GM18519 (cell line): ENCODE results near the gene PRDM13.
"Not testable (repeated sequence)": the region's sequence is repeated elsewhere in the genome, so short reads cannot be mapped to it uniquely, and the experiment has no call there.

Source experiments
- ATAC-seq: cut with Tn5 transposase; IDR thresholded peaks from one replicate; pipeline ENCODE4 v1.9.1; 2021; ENCODE audit warnings: mild to moderate bottlenecking, moderate library complexity; ENCODE audit not compliant: unreplicated experiment, low FRiP score

Gene PRDM13

DNA sequence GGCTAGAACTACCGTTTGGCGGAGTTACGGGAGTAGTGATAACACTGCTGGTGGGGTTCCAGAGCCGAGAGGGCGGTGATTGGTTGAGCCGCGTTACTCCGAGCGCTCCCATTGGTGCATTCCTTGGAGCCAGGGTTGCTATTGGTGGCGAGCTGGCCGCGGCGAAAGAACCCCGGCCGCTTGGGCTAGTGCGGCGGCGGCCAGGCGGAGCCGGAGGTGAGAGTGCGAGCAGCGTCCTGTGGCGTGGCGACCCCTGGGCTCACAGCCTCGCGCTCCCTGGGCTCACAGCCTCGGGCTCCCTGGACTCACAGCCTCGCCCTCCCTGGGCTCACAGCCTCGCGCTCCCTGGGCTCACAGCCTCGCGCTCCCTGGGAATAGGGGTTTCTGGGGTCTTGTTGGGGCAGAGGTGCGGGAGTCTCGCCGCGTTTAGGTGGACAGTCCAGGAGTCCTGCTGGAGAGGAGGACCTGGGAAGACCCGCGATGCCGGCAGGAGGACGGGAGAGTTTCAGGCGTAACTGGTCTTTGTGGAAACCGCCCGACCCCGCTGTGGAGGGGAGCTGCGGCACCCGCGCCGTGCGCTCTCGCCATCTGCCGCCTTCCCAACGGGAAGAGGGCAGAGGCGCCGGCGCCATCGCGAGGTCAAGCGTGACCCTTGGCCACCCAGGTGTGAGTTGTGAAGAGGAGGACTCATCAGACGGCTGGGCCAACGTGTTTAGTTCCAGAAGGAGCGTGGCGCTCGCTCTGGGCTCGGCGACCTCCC lies 12.2 kb downstream of the PRDM13 start:
- ATAC-seq: no peak

DNA sequence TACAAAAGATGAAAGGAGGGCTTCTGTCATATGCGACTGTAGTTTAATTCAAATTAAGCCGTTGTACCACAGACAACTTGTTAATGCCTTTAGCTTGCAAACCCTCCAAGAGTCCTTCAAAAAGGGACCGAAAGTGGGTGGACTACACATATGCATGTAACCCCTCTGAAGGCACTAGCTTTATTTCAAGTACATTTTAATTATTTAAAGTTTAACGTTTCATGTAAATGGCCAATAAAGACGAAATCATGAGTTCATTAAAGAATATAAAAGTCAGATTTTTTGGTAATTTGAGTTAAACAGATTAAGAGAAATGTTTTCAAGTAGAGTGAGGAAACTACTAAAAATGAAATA lies 12.8 kb downstream of the PRDM13 start:
- no peak for ATAC-seq

DNA sequence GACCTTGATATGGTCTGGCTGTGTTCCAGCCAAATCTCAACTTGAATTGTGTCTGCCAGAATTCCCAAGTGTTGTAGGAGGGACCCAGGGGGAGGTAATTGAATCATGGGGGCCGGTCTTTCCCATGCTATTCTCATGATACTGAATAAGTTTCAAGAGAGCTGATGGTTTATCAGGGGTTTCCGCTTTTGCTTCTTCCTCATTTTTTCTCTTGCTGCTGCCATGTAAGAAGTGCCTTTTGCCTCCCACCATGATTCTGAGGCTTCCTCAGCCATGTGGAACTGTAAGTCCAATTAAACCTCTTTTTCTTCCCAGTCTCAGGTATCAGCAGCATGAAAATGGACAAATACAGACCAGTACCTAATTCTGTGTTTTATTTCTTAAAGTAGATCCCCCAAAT lies 15.4 kb downstream of the PRDM13 start:
- ATAC-seq: not testable (repeated sequence)

DNA sequence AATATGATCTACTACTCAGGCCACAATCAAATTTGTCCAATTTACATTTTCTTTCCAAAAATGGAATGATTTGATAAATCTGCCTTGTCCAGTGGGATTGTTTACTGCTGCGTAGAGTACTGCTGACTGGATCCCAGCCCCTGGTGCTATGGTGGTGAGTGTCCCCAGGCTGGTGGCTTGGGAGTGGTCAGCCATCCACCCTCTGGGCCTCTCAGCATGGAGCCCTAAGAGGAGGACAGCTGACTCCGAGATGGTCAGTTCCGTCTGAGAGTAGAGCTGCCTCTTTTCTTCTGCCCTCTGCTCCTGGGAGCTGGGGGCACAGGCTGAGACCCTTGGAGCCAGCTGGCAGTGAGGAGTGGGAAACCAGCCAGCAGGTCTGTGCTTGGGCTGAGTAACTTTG lies 22.7 kb downstream of the PRDM13 start:
- ATAC-seq: no peak

DNA sequence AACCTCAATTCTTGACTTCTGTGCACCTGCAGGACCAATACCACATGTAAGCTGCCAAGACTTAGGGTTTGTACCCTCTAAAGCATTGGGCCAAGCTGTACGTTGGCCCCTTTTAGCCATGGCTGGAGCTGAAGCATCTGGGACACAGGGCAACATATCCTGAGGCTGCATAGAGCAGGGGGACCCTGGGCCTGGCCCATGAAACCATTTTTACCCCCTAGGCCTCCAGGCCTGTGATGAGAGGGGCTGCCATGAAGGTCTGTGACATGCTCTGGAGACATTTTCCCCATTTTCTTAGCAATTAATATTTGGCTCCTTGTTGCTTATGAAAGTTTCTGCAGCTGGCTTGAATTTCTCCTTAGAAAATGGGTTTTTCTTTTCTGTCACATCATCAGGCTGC lies 31.0 kb downstream of the PRDM13 start:
- ATAC-seq: no peak

DNA sequence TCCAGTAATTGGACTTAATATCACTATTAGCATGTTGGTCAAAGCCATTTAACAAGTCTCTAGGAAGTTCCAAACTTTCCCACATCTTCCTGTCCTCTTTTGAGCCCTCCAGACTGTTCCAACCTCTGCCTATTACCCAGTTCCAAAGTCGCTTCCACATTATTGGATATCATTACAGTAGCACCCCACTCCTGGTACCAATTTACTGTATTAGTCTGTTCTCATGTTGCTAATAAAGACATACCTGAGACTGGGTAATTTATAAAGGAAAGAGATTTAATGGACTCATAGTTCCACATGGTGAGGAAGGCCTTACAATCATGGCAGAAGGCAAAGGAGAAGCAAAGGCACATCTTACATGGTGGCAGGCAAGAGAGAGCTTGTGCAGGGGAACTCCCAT lies 31.7 kb downstream of the PRDM13 start:
- ATAC-seq: not testable (repeated sequence)

DNA sequence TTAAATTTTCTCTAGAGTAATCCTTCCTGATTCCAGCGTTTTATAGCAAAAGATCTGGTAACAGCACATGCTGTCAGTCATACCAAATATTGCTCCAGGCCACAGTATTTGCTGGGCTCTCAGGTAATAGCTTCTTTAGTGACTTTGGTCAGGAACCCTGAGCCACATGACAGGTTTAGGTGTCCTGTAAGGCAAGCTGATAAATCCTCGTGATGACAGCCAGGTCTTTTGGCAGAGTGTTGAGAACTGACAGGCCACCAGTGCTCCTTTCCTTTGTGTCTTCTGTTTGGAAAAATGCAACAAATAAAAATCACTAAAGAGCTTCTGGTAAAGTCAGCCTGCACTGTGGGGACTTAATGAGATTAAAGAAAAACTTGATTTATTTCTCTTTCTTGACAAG lies 34.6 kb downstream of the PRDM13 start:
- ATAC-seq: no peak

DNA sequence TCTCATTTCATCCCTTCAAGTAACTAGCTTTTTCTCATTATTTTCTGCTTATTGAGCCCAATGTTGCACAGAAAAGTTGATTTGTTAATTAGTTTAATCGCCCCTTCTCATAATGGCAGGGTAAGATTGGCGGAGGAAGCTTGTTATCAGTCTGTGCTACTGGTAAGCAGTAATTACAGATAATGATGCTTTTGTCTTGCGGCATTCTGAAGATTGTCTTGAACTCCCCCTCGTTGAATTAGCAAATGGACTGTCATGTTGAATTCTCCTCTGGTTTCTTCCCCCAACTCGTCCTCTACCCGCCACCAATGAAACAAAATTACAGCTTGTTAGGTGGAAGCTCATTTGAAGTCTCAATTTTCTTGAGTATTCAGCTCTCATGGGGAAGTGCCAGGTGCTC lies 39.4 kb downstream of the PRDM13 start:
- ATAC-seq: no peak

DNA sequence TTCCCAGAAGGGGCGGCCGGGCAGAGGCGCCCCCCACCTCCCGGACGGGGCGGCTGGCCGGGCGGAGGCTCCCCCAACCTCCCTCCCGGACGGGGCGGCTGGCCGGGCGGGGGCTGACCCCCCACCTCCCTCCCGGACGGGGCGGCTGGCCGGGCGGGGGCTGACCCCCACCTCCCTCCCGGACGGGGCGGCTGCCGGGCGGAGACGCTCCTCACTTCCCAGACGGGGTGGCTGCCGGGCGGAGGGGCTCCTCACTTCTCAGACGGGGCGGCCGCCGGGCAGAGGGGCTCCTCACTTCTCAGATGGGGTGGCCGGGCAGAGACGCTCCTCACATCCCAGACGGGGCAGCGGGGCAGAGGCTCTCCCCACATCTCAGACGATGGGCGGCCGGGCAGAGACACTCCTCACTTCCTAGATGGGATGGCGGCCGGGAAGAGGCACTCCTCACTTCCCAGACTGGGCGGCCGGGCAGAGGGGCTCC lies 43.5 kb downstream of the PRDM13 start:
- not testable (repeated sequence) for ATAC-seq

DNA sequence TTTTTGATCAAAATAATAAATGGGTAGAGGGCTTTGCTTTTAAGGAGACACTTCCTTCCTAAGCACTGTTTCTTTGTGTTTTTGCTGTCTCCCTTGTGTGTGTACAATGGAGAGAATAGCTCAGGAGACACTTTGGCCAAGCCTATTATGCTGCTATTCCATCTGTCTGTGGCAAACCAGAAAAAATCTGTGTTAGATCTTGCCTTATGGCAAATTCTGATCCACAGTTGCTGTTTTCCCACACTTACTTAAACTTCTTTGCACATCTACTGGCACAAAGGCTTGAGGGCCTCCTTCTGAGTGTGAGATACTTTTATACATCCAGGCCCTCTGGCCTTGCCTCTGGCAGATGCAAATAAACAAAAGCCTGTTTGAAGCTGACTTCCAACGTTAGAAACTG lies 53.6 kb downstream of the PRDM13 start:
- no peak for ATAC-seq

DNA sequence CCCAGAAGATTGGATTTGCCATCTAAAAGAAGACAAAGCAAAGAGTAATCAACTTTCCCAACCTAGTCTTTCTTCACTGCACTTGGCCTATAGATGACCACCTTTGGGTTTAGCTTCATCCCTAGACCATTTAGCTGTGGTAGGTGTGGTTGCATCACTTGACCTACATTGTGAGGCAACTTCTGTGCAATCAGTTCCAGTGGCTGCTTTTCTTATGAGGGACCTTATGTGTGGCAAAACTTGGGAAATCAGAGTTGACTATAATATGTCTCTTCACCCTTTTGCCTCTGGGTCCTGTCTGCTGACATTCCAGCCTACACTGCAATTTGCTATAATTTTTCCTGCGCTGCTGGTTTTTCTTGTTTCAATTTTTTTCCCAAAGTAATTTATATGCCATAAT lies 55.2 kb downstream of the PRDM13 start:
- no peak for ATAC-seq

DNA sequence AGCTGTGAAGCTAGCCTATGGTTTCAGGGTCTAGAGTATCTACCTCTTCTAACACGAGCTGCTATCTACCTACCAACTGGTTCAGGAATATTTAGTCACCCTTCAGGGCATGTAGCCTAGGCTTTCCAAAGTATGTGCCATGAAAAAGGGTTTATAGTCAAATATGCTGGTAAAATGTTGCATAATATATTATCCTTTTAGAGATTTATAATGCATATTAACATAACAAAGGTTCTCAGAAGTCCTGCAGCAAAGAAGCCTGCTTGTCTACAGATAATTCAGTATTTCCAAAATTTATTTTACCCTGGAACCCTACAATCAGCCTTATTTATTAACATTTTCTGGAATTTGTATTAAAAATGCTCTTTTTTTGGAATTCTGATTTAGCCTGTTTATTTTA lies 56.0 kb downstream of the PRDM13 start:
- ATAC-seq: no peak
